ENCODE results near the gene C2CD2.

Gene C2CD2

GRCh38 chr21:41854426-41854995 is 99.3 kb downstream of the C2CD2 start:
- Histone ChIP-seq H3K4me1 (ENCODE audit: low read length) (no peaks in the 10 kb centered on the region), H3K9me3 (ENCODE audit: insufficient read depth, low read length) (no peaks in the 10 kb centered on the region), H3K27me3 (ENCODE audit: low read depth, low read length) (no peaks in the 10 kb centered on the region), H3K79me2 (ENCODE audit: low read length) (no peaks in the 10 kb centered on the region), H3K4me2 (ENCODE audit: low read length) (no peak overlapping the region), H3K36me3 (replicated peaks; ENCODE audit: low read depth, low read length) (no peaks in the 10 kb centered on the region), H3K4me3 (ENCODE audit: low read length) (no peak overlapping the region), H3K27ac (ENCODE audit: low read length) (no peak overlapping the region), H3K9ac (ENCODE audit: low read length) (no peak overlapping the region), H4K20me1 (ENCODE audit: insufficient read depth, low read length) (no peaks in the 10 kb centered on the region), H2AFZ (ENCODE audit: low read depth, low read length) (no peak overlapping the region)
- TF ChIP-seq CTCF (IDR thresholded peaks at IDR 0.05; ENCODE audit: low read depth, low read length) (no peak), EZH2phosphoT487 (IDR thresholded peaks at IDR 0.05; ENCODE audit: low read depth) (no peak)

- Histone ChIP-seq H3K4me1 (ENCODE audit: low read length) (no peaks in the 10 kb centered on the region), H3K27ac (ENCODE audit: low read length) (no peak overlapping the region), H3K36me3 (replicated peaks; ENCODE audit: low read depth, low read length) (no peaks in the 10 kb centered on the region), H3K4me2 (ENCODE audit: low read length) (no peak overlapping the region), H2AFZ (ENCODE audit: low read depth, low read length) (no peak overlapping the region), H3K9ac (ENCODE audit: low read length) (no peak overlapping the region), H3K9me3 (ENCODE audit: insufficient read depth, low read length) (no peaks in the 10 kb centered on the region), H3K27me3 (ENCODE audit: low read depth, low read length) (no peaks in the 10 kb centered on the region), H4K20me1 (ENCODE audit: insufficient read depth, low read length) (no peaks in the 10 kb centered on the region), H3K79me2 (ENCODE audit: low read length) (no peaks in the 10 kb centered on the region), H3K4me3 (ENCODE audit: low read length) (no peak overlapping the region)
- TF ChIP-seq CTCF (IDR thresholded peaks at IDR 0.05; ENCODE audit: low read depth, low read length) (no peak), EZH2phosphoT487 (IDR thresholded peaks at IDR 0.05; ENCODE audit: low read depth) (no peak)
Measured at GRCh38 chr21:41852929-41853320, 100.9 kb downstream of the C2CD2 start.

GRCh38 chr21:41852151-41852928 is 101.5 kb downstream of the C2CD2 start:
- no peaks in the 10 kb centered on the region for H3K79me2 ChIP-seq (ENCODE audit: low read length)
- H2AFZ ChIP-seq (ENCODE audit: low read depth, low read length), result no peak overlapping the region
- H4K20me1 ChIP-seq (ENCODE audit: insufficient read depth, low read length), result no peaks in the 10 kb centered on the region
- H3K27ac ChIP-seq (ENCODE audit: low read length), result no peak overlapping the region
- H3K9me3 ChIP-seq (ENCODE audit: insufficient read depth, low read length), result no peaks in the 10 kb centered on the region
- no peaks in the 10 kb centered on the region for H3K27me3 ChIP-seq (ENCODE audit: low read depth, low read length)
- H3K4me3 ChIP-seq (ENCODE audit: low read length), result no peak overlapping the region
- no peak overlapping the region for H3K9ac ChIP-seq (ENCODE audit: low read length)
- H3K4me2 ChIP-seq (ENCODE audit: low read length), result no peak overlapping the region
- TF ChIP-seq CTCF (IDR thresholded peaks at IDR 0.05; ENCODE audit: low read depth, low read length) (no peak), EZH2phosphoT487 (IDR thresholded peaks at IDR 0.05; ENCODE audit: low read depth) (no peak)
- H3K4me1 ChIP-seq (ENCODE audit: low read length), result no peaks in the 10 kb centered on the region
- H3K36me3 ChIP-seq (replicated peaks; ENCODE audit: low read depth, low read length), result no peaks in the 10 kb centered on the region

GRCh38 chr21:41851090-41851790 is 102.6 kb downstream of the C2CD2 start:
- no peaks in the 10 kb centered on the region for H3K4me1 ChIP-seq (ENCODE audit: low read length)
- no peak overlapping the region for H2AFZ ChIP-seq (ENCODE audit: low read depth, low read length)
- H3K27me3 ChIP-seq (ENCODE audit: low read depth, low read length), result no peaks in the 10 kb centered on the region
- H3K9me3 ChIP-seq (ENCODE audit: insufficient read depth, low read length), result no peaks in the 10 kb centered on the region
- TF ChIP-seq CTCF (IDR thresholded peaks at IDR 0.05; ENCODE audit: low read depth, low read length), result no peak
- no peak for TF ChIP-seq EZH2phosphoT487 (IDR thresholded peaks at IDR 0.05; ENCODE audit: low read depth)
- H3K79me2 ChIP-seq (ENCODE audit: low read length), result no peaks in the 10 kb centered on the region
- H3K27ac ChIP-seq (ENCODE audit: low read length), result no peak overlapping the region
- no peaks in the 10 kb centered on the region for H4K20me1 ChIP-seq (ENCODE audit: insufficient read depth, low read length)
- H3K4me2 ChIP-seq (ENCODE audit: low read length), result no peak overlapping the region
- H3K9ac ChIP-seq (ENCODE audit: low read length), result no peak overlapping the region
- no peaks in the 10 kb centered on the region for H3K36me3 ChIP-seq (replicated peaks; ENCODE audit: low read depth, low read length)
- no peak overlapping the region for H3K4me3 ChIP-seq (ENCODE audit: low read length)
